Activated CD8-positive, alpha-beta memory T cell treated with anti-CD3 and anti-CD28 coated beads for 36 hours (primary cell): ENCODE results near the gene EPHX1. TPM values are rescaled to one million over a fixed set of nuclear protein-coding genes. Genes with fewer than 3 reads are reported as not detected.

ENCODE experiments used
- CTCF ChIA-PET: fragments of 350-600 bp; sonication (Branson Sonifier 250); formaldehyde crosslinking; loops from one replicate; lab custom pipeline; 2021; ENCODE audit warnings: antibody characterized with exemption; lab: Charles Lee
- POLR2A ChIA-PET: fragments of 350-600 bp; sonication (Branson Sonifier 250); formaldehyde crosslinking; loops from one replicate; lab custom pipeline; 2021; ENCODE audit warnings: antibody characterized with exemption; lab: Charles Lee
- total RNA-seq, 2 experiments: library from RNA; stranded (reverse); gene quantifications; one replicate each; pipeline ENCODE4 v1.2.3, GENCODE V29; 2021

The EPHX1 gene
- total RNA-seq, 2 experiments from 2014 or later = 1.8 to 2.4 TPM

GRCh38 chr1:225892307-225892706 is 82.4 kb downstream of the EPHX1 start:
- ChIA-PET POLR2A (no interaction called here), CTCF (no interaction called here)

Other genes starting within 250 kb of the EPHX1 start
- gene ENAH, start 157.0 kb upstream of the EPHX1 start, total RNA-seq = 1 to 10 TPM in 1 of 2 experiments, under 1 TPM in 1; 0.53 to 1.1 TPM
- gene SRP9, start 32.3 kb upstream of the EPHX1 start, total RNA-seq = 100 to 1,000 TPM; 331 to 336 TPM
- 10 to 100 TPM; 30.4 to 31.3 TPM for gene TMEM63A, start 72.3 kb downstream of the EPHX1 start, total RNA-seq
- gene LEFTY1, start 79.0 kb downstream of the EPHX1 start, total RNA-seq = not detected
- 100 to 1,000 TPM; 134 to 140 TPM for gene PYCR2, start 114.1 kb downstream of the EPHX1 start, total RNA-seq
- not detected for gene LEFTY2, start 131.1 kb downstream of the EPHX1 start, total RNA-seq
- 10 to 100 TPM; 21.4 to 21.8 TPM for gene SDE2, start 189.2 kb downstream of the EPHX1 start, total RNA-seq